Measurements from ENCODE around the gene RANGRF.

The RANGRF gene

DNA sequence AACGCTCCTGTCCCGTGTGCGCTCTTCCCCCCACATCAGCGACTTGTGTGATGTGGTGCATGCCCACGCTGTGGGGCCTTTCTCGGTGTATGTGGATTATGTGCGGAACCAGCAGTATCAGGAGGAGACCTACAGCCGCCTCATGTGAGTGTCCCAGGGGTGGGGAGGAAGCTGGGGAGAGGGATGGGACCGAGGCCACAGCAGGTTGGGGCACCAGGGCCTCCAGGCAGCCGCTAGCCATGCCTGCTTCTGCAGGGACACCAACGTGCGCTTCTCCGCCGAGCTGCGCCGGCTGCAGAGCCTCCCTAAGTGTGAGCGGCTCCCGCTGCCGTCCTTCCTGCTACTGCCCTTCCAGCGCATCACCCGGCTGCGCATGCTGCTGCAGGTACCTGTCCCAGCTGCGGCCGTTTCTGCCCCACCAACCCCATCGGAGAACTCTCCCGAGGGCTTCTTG, 27.3 kb downstream of the RANGRF start:
- peak; percentile 59 for DNase-seq

DNA sequence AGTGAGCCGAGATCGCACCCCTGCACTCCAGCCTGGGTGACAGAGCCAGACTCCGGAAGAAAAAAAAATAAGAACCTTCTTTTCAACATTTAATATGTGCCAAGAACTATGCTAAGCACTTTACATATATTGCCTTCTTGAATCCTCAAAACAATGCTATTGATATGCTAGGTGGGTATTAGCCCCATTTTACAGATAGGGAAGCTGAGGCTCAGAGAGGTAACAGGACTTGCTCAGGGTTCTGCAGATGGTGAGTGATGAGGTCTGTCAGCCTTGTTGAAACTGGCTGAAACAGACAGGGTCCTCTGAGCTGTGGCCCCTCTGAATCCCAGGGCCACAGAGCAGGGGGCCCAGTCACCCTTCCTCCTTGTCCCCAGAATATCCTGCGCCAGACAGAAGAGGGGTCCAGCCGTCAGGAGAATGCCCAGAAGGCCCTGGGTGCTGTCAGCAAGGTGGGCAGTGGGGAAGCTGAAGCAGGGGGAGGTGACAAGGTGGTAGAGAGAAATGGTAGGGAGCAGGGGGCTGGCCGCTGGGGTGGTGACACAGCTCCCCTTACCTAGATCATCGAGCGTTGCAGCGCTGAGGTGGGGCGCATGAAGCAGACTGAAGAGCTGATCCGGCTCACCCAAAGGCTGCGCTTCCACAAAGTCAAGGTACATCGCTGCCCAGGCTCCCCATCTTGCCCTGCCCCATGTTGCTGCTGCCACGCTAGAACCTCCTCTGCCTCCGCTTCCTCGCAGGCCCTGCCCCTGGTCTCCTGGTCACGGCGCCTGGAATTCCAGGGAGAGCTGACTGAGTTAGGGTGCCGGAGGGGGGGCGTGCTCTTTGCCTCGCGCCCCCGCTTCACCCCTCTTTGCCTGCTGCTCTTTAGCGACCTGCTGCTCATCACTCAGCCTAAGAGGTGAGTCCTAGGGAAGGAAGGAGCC, 29.8 kb downstream of the RANGRF start:
- no peak for DNase-seq

- DNase-seq, result no peak
These were observed 31.8 kb downstream of the RANGRF start for GRCh38 chr17:8320262-8320661.

- DNase-seq, result no peak
These were observed 32.5 kb downstream of the RANGRF start for GRCh38 chr17:8320990-8321389.

DNA sequence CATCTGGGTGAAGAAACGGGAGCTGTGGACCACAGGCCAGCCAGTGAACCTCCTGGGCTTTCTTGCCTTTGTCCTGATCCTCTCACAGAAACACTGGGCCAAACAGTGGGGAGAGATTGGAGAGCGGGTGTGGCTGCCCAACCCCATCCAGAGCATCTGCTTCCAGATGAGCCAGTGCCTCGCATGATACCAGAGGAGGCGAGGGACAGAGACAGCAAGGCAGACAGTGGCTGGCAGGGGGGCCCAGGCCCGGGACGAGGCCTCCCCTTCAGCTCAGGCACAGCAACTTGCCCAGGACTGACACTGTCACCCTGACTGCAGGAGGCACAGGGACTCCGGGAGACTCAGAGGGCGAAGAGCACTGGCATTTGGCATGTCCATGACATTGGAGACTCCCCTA, 33.6 kb downstream of the RANGRF start:
- DNase-seq, result no peak

GRCh38 chr17:8324132-8324531, 35.7 kb downstream of the RANGRF start:
- no peak for DNase-seq

GRCh38 chr17:8324923-8325322, 36.5 kb downstream of the RANGRF start:
- no peak for DNase-seq

GRCh38 chr17:8326511-8327302, 38.2 kb downstream of the RANGRF start:
- peak; percentile 49 for DNase-seq

DNA sequence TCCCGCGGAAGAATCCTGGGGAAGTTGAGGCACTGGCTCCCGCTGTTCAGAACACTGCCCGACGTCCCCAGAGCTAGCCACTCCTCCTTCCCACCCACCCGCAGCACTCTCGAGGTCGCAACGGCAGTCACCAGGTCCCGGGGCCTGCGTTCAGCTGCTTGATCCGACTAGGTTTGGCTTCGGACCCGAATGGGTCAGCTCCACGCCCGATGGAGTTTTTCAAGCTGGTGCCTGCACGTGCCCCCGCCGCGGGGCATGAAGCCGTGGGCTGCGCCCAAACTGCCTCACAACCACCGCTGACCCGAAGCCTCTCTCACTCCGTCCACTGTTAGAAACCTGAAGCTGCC, 38.8 kb downstream of the RANGRF start:
- no peak for DNase-seq

GRCh38 chr17:8332128-8332527, 43.7 kb downstream of the RANGRF start:
- DNase-seq, result no peak

DNA sequence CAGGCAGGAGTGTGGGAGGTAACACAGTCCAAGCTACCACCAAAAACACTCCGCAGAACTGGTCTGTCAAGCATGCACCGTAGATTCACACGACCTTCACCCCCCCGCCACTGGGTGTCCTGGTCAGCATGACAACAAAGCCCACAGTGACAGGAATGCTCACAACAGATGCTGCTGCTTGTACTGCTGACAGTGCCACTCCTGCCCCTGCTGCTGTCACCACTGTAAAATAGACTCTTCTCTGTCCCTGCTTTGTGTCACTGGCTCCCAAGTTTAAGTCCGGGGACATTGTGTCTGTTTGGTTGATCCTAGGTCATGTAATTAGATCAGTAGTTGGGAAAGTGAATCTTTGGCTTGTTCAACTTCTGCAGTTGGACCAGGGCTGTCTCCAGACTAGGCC, 44.2 kb downstream of the RANGRF start:
- DNase-seq, result peak; percentile 28

DNA sequence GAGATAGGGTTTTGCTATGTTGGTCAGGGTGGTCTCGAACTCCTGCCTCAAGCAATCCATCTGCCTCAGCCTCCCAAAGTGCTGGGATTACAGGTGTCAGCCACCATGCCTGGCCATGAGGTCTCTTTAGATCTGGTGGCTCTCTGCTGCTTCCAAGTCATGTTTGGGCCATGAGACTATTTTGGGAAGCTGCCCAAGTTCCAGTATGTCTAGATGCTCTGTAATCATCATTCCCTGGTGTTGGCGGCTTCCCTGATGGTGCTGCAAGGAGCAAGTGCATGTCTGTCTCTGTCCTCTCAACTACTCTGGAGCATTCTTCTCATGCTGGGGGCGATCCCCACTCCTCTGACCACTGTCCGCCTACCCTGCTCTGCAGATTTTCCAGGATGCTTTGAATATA, 44.8 kb downstream of the RANGRF start:
- DNase-seq, result no peak

DNA sequence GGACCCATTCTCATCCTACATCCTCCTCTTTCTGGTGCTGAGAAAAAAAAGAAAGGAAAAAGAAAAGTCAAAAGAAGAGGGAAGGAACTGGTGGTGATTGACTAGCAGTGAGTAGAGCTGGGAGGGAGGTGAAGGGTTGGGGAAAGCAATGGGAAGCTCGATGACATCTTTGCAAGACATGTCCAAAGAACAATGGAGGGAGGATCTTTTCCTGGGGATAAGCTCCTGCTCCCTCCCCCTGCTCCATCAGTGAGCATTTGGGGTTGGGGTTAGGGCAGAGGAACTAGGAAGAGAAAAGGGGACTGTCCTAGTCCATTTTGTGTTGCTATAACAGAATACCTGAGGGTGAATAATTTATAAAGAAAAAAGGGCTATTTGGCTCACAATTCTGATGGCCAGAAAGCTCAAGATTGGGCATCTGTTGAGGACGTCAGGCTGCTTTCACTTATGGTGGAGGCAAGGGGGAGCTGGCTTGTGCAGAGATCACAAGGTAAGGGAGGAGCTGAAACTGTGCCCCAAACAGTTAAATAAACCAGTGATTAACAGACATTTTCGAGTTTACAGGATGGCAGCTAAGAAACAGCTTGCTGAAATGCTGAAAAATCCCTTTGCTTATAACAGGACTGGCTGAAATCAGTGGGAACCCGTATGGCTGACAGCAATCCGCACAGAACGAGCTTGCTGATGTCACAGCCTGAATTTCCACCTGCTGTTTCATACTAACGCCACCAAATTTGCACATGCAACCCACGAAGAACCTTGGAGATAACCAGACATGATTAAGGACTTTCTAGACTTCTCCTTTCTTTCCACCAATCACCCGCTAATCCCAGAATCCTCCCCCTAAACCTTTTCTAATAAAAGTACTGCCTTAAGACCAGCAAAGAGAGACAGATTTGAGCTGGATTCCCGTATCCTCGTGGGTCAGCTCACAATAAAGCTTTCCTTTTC, 49.6 kb downstream of the RANGRF start:
- no peak for DNase-seq

- no peak for DNase-seq
These were observed 50.3 kb downstream of the RANGRF start for GRCh38 chr17:8338753-8339140.

DNA sequence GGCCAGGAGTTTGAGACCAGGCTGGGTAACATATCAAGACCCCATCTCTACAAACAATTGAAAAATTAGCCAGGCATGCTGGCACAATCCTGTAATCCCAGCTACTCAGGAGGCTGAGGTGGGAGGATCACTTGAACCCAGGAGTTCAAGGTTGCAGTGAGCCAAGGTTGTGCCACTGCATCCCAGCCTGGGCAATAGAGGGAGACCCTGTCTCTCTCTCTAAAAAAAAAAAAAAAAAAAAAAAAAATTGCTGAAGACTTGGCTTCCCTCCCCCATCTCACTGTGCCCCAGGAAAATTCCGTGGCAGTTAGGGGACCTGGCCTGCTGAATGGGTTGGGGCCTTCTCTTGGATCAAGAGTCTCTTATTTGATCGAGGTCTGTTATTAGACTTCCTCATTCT, 51.1 kb downstream of the RANGRF start, which contains the start of gene ODF4:
TSS of gene ODF4 (plus strand) at position 301 of the 400 bp plus-strand sequence. CDS start 212 bp downstream, outside the sequence.
- DNase-seq, result no peak

Measured in NCI-H146 (cell line).